ENCODE results near the gene TRAPPC3L. TPM values are rescaled to one million over a fixed set of nuclear protein-coding genes. Genes with fewer than 3 reads are reported as not detected.

TRAPPC3L gene
- total and polyA plus RNA-seq, 2 of the 13 experiments (the other 11 are each of a cell fraction or from before 2014, with no cell fraction given) = not detected

DNA sequence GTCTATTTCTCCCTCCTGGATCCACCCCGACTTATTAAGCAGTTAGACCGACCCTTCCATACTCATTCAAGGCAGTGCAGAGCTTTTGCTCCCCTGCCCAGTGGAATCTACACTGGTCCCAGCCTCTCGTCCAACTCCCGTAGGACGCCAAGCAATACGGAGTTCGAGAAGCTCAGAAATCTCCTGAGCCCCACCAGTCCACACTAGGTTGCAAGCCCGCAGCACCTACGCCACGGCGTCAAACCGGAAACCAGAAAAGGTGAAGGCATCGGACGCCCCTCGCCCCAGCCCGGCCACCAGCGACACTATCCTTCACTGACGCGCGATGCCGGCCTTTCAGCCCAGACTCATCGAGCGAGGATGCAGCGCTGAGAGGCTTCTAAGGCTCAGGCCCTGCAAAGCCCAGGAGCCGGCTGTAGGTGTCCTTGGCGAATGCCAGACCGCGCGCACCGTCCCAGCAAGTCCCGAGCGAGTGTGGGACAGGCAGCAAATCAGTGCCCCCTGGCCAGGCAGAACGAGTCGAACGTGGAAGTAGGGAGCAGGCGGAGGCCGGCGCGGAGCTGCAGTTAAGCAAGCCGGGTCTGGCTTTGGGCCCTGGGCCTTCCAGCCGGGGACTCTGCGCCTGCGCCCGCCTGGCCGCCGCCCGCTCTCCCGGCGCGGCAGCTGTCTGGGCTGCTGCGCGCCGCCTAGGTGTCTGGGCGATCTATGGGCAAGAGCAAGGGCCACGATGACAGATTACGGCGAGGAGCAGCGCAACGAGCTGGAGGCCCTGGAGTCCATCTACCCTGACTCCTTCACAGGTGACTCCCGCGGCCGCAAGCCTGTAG, 25.6 kb upstream of the TRAPPC3L start, which contains the start of gene RWDD1 (continued):
- TF ChIP-seq, protein P1, sequence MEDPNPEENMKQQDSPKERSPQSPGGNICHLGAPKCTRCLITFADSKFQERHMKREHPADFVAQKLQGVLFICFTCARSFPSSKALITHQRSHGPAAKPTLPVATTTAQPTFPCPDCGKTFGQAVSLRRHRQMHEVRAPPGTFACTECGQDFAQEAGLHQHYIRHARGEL (CRISPR knock-in tag; IDR thresholded peaks at IDR 0.05) = no peak; the same call in 1 of the 2 replicates
- TF ChIP-seq, protein P2, sequence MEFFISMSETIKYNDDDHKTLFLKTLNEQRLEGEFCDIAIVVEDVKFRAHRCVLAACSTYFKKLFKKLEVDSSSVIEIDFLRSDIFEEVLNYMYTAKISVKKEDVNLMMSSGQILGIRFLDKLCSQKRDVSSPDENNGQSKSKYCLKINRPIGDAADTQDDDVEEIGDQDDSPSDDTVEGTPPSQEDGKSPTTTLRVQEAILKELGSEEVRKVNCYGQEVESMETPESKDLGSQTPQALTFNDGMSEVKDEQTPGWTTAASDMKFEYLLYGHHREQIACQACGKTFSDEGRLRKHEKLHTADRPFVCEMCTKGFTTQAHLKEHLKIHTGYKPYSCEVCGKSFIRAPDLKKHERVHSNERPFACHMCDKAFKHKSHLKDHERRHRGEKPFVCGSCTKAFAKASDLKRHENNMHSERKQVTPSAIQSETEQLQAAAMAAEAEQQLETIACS (CRISPR knock-in tag; IDR thresholded peaks at IDR 0.05) = peak; percentile 41; the same call in 1 of the 2 replicates
- TF ChIP-seq ZNF879 (CRISPR knock-in tag; IDR thresholded peaks at IDR 0.05) (no peak), PRDM15 (CRISPR knock-in tag; IDR thresholded peaks at IDR 0.05) (peak; percentile 70; the same call in 1 of the 2 replicates), ATF3 (CRISPR knock-in tag; IDR thresholded peaks at IDR 0.05) (no peak; the same call in 1 of the 2 replicates), AHR (CRISPR knock-in tag; IDR thresholded peaks at IDR 0.05) (peak; percentile 56), FOSL1 (CRISPR knock-in tag; IDR thresholded peaks at IDR 0.05; ENCODE audit: borderline replicate concordance) (no peak), WIZ (CRISPR knock-in tag; IDR thresholded peaks at IDR 0.05) (peak; percentile 91), FLYWCH1 (CRISPR knock-in tag; IDR thresholded peaks at IDR 0.05) (no peak), ZBTB1 (CRISPR knock-in tag; IDR thresholded peaks at IDR 0.05; ENCODE audit: borderline replicate concordance) (no peak), FOXO1 (CRISPR knock-in tag; IDR thresholded peaks at IDR 0.05) (peak; percentile 52), ZNF292 (CRISPR knock-in tag; IDR thresholded peaks at IDR 0.05; ENCODE audit: borderline replicate concordance, low read depth) (peak; percentile 90), ZNF605 (CRISPR knock-in tag; IDR thresholded peaks at IDR 0.05) (peak; percentile 96), HHEX (CRISPR knock-in tag; IDR thresholded peaks at IDR 0.05) (0 out of 2 replicates have a peak, but pooled peaks have one; percentile 34), LCORL (IDR thresholded peaks at IDR 0.05) (peak; percentile 90), LCORL (CRISPR knock-in tag; IDR thresholded peaks at IDR 0.05) (peak; percentile 97), ZNF75D (CRISPR knock-in tag; IDR thresholded peaks at IDR 0.05; ENCODE audit: borderline replicate concordance) (0 out of 2 replicates have a peak, but pooled peaks have one; percentile 28), ZFP90 (CRISPR knock-in tag; IDR thresholded peaks at IDR 0.05; ENCODE audit: borderline replicate concordance) (peak; percentile 95; the same call in 1 of the 2 replicates)
- TF ChIP-seq, protein P3, sequence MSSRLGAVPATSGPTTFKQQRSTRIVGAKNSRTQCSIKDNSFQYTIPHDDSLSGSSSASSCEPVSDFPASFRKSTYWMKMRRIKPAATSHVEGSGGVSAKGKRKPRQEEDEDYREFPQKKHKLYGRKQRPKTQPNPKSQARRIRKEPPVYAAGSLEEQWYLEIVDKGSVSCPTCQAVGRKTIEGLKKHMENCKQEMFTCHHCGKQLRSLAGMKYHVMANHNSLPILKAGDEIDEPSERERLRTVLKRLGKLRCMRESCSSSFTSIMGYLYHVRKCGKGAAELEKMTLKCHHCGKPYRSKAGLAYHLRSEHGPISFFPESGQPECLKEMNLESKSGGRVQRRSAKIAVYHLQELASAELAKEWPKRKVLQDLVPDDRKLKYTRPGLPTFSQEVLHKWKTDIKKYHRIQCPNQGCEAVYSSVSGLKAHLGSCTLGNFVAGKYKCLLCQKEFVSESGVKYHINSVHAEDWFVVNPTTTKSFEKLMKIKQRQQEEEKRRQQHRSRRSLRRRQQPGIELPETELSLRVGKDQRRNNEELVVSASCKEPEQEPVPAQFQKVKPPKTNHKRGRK (CRISPR knock-in tag; IDR thresholded peaks at IDR 0.05) = no peak; the same call in 1 of the 2 replicates
- TF ChIP-seq, protein P4, sequence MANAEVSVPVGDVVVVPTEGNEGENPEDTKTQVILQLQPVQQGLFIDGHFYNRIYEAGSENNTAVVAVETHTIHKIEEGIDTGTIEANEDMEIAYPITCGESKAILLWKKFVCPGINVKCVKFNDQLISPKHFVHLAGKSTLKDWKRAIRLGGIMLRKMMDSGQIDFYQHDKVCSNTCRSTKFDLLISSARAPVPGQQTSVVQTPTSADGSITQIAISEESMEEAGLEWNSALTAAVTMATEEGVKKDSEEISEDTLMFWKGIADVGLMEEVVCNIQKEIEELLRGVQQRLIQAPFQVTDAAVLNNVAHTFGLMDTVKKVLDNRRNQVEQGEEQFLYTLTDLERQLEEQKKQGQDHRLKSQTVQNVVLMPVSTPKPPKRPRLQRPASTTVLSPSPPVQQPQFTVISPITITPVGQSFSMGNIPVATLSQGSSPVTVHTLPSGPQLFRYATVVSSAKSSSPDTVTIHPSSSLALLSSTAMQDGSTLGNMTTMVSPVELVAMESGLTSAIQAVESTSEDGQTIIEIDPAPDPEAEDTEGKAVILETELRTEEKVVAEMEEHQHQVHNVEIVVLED (CRISPR knock-in tag; IDR thresholded peaks at IDR 0.05; ENCODE audit: borderline replicate concordance) = peak; percentile 95

All from HepG2 (cell line).